Cardiac muscle cell (in vitro differentiated cells and primary cell): ENCODE data around the gene CENPS. TPM values are rescaled to one million over a fixed set of nuclear protein-coding genes. Genes with fewer than 3 reads are reported as not detected.
A peak's percentile ranks its signal among the peaks of the same experiment; 100 is the strongest.
"Not testable (repeated sequence)": the region's sequence is repeated elsewhere in the genome, so short reads cannot be mapped to it uniquely, and the experiment has no call there.

Source experiments
- DNase-seq, 2 donors: peaks; one replicate each; pipeline versions ENCODE4 v3.0.0 to v3.0.0-alpha.2; 2010 to 2017; ENCODE audit warnings: low read depth in 1 of 2, low spot score in 1 of 2
- H3K27ac ChIP-seq: fragments of 200-600 bp; sonication (generic); 2 replicates; pipeline ENCODE4 v1.5.1; 2016
- H3K27me3 ChIP-seq: fragments of 200-600 bp; sonication (generic); 2 replicates; pipeline ENCODE4 v1.6.0; 2016; ENCODE audit warnings: control low read depth
- H3K36me3 ChIP-seq: fragments of 200-600 bp; sonication (generic); 2 replicates; pipeline ENCODE4 v1.5.1; 2016; ENCODE audit warnings: control low read depth
- H3K4me1 ChIP-seq: fragments of 200-600 bp; sonication (generic); 2 replicates; pipeline ENCODE4 v1.8.1; 2017; ENCODE audit warnings: low read depth, mild to moderate bottlenecking, mixed run types
- H3K4me3 ChIP-seq: fragments of 200-600 bp; sonication (generic); 2 replicates; pipeline ENCODE4 v1.5.1; 2016; ENCODE audit warnings: mild to moderate bottlenecking
- H3K9me3 ChIP-seq: fragments of 200-600 bp; sonication (generic); 2 replicates; pipeline ENCODE4 v1.5.1; 2017; ENCODE audit warnings: low read depth, mild to moderate bottlenecking, control low read depth
- polyA plus RNA-seq: library from polyadenylated mRNA; unstranded; fragments of >200 nt; fragmentation: Nextera tagmentation; extraction: Ambion mirVana; gene quantifications from 2 replicates; pipeline ENCODE4 v1.2.1, GENCODE V29; 2016
- total RNA-seq: library from RNA; depleted of rRNA; stranded (reverse); fragments of >200 nt; gene quantifications from 2 replicates; pipeline ENCODE4 v1.2.3, GENCODE V29; 2016
- TF ChIP-seq, protein P1 (sequence below): IDR thresholded peaks from 2 replicates; pipeline ENCODE4 v1.5.1; 2012; ENCODE audit warnings: low read depth, mild to moderate bottlenecking, low read length

The CENPS gene
- total and polyA plus RNA-seq, 2 experiments from 2014 or later = 13.4 to 46.3 TPM

DNA sequence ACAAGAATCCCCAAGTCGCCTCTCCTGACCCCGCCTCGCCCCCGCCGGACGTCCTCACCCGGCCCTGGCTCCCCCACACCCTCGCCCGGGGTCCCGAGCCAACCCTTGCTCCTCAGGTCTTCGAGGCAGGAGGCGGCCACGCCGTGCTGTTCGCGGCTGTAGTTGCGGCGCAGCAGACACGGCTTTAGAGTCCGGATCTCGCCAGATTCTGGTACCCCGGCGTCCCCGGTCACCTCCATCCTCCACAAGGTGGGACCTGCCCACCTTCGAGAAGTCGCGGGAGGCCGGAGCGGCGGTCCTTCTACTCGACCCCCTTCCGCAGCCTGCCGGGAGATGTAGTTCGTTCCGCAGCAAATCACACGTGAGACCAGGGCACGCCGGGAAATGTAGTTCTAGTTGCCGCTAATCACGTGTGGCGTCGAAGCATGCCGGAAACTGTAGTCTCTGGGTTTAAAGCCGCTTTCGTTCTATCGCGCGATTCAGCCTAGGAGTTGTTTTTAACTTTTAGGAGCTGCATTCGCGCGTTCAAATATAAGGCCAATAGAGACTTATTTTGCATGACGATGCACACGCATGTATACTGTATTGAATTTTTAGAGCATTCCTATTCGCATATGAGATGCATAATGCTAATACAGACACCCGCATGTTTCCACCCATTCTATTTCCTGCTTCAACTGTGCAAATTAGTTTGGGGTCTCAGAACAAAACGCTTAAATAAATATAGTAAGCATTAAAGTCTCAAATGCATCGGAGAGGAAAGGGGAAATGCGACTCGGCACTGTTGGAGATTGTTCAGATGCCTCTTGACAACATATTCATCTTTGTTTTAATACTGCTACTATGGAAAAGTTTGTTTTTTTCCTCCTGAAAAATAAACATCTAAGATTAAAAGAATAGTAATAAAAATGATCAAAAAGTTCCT, 42.2 kb downstream of the CENPS start, which contains the start of gene DFFA:
DFFA (minus strand) TSS at position 310 of the 925 bp plus-strand sequence; CDS start at position 239, 71 bp downstream.
- peak; percentile 98 for DNase-seq
- Histone ChIP-seq H3K4me1 (peaks cover 7% of the 10 kb centered on the region), H3K9me3 (no peaks in the 10 kb centered on the region), H3K36me3 (peaks cover 13% of the 10 kb centered on the region), H3K27me3 (no peaks in the 10 kb centered on the region), H3K27ac (peak within 1 kb of the TSS; percentile 52), H3K4me3 (peak within 1 kb of the TSS; percentile 62)
- TF ChIP-seq, protein P1, sequence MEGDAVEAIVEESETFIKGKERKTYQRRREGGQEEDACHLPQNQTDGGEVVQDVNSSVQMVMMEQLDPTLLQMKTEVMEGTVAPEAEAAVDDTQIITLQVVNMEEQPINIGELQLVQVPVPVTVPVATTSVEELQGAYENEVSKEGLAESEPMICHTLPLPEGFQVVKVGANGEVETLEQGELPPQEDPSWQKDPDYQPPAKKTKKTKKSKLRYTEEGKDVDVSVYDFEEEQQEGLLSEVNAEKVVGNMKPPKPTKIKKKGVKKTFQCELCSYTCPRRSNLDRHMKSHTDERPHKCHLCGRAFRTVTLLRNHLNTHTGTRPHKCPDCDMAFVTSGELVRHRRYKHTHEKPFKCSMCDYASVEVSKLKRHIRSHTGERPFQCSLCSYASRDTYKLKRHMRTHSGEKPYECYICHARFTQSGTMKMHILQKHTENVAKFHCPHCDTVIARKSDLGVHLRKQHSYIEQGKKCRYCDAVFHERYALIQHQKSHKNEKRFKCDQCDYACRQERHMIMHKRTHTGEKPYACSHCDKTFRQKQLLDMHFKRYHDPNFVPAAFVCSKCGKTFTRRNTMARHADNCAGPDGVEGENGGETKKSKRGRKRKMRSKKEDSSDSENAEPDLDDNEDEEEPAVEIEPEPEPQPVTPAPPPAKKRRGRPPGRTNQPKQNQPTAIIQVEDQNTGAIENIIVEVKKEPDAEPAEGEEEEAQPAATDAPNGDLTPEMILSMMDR = no peak

DNA sequence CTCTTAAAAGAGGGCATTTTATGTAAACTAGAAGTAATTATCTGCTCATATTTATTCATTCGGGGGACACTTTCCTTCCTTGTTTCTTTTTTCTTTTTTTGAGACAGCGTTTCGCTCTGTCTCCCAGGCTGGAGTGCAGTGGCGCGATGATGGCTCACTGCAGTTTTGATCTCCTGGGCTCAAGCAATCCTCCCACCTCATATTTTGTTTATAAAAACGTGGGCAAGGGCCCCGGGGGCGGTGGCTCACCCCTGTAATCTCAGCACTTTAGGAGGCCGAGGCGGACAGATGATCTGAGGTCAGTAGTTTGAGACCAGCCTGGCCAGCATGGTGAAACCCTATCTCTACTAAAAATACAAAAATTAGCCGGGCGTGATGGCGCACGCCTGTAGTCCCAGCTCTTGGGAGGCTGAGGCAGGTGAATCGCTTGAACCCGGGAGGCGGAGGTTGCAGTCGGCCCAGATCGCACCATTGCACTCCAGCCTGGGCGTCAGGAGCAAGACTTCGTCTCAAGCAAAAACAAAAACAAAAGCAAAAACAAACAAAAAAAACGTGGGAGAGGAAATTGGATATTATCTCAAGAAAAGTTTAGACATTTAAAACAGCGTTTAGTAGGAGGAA, 43.0 kb downstream of the CENPS start:
- Histone ChIP-seq H3K4me1 (peaks cover 7% of the 10 kb centered on the region), H3K4me3 (peak overlapping the region; percentile 62), H3K27ac (no peak overlapping the region), H3K9me3 (no peaks in the 10 kb centered on the region), H3K36me3 (peaks cover 7% of the 10 kb centered on the region), H3K27me3 (no peaks in the 10 kb centered on the region)
- DNase-seq = no peak
- TF ChIP-seq, protein P1 = no peak

DNA sequence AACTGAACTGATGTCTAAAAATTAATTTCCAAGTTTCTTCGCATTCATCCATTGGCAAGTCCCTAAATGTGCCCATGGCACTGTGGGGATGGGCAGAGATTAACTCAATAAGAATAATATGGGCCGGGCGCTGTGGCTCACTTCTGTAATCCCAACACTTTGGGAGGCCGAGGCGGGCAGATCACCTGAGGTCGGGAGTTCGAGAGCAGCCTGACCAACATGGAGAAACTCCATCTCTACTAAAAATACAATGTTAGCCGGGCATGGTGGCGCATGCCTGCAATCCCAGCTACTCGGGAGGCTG, 44.0 kb downstream of the CENPS start:
- not testable (repeated sequence) for DNase-seq, H3K27me3 ChIP-seq, H3K36me3 ChIP-seq, H3K4me1 ChIP-seq, H3K27ac ChIP-seq, H3K9me3 ChIP-seq
- H3K4me3 ChIP-seq = peak overlapping the region; percentile 80

DNA sequence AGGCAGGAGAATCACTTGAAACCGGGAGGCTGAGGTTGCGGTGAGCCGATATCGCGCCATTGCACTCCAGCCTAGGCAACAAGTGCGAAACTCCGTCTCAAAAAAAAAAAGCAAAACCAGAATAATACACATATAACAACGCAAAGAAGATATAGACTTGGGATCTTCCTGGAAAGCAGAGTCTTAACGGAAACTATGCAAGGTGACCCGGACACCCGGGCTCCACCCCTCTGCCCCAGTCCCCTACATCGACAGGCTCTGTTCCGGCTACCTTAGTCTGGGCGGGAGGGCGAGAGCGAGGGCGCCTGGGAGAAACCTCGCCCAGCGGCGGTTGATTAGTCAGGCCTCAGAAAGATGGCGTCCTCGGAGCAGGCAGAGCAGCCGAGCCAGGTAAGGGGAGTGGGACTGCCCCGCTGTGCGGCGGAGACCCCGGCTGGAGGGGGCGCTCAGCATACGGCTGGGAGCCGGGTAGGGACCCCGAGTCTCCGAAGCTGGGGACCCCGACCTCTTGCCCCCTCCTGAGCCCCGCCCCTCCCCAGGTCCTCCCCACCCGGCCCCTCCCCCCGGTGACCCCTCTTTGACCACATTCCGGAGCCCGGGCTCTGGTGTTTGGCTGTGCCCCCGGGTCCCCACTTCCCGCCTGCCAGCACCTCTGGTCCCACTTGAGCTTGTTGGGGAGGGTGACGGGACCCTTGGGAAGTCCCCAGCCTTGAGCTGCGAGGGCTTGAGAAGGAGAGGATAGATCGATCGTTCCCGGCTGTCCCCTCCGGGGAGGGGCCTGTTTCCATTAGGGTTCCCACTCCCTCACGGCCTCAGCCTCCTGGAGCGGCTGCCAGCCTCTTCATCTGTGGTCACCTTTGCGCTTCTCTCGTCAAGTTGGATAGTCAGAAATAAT, 44.6 kb downstream of the CENPS start, which contains the start of gene PEX14:
PEX14 (plus strand) TSS at position 338 of the 895 bp plus-strand sequence; CDS start at position 355, 17 bp downstream.
- peak; percentile 88 to 94 for DNase-seq
- Histone ChIP-seq H3K27me3 (no peaks in the 10 kb centered on the region), H3K9me3 (no peaks in the 10 kb centered on the region), H3K36me3 (no peaks in the 10 kb centered on the region), H3K4me1 (peaks cover 7% of the 10 kb centered on the region), H3K4me3 (peak within 1 kb of the TSS; percentile 80), H3K27ac (peak within 1 kb of the TSS; percentile 90)
- TF ChIP-seq, protein P1 = no peak

DNA sequence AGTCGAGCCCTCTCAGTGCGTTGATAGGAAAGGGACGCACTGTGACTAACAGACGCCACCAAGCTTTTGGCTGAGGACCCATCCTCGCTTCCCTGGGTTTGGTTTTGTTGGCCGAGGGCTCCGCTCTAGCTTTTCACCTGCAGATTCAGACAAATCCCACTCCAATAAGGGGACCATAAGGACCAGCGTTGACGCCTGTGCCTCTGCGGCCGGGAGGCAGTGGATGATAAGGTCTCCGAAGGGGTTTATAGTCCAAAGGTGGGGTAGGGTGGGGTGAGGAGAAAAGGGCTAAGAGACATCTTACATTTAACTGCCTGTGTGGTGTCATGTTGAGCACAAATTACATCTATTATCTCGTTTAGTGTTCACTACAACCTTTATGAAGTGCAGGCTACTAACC, 45.3 kb downstream of the CENPS start:
- peaks cover 7% of the 10 kb centered on the region for H3K4me1 ChIP-seq
- no peaks in the 10 kb centered on the region for H3K36me3 ChIP-seq
- H3K27me3 ChIP-seq = no peaks in the 10 kb centered on the region
- peak in 1 of 2 donors; percentile 10 for DNase-seq
- H3K4me3 ChIP-seq = peak overlapping the region; percentile 80
- H3K27ac ChIP-seq = peak overlapping the region; percentile 90
- H3K9me3 ChIP-seq = no peaks in the 10 kb centered on the region
- TF ChIP-seq, protein P1 = no peak
